K562 (cell line): ENCODE data around the gene DNAH8. TPM values are rescaled to one million over a fixed set of nuclear protein-coding genes. Genes with fewer than 3 reads are reported as not detected.

Source experiments
- ATAC-seq: fragments of 200-7000 bp; cut with Tn5 transposase; 3 replicates; pipeline ENCODE4 v1.9.1; 2020; ENCODE audit warnings: moderate library complexity
- BruUV-seq: library from RNA; stranded (reverse); fragments of 400-500 nt; replicated peaks from 2 replicates; lab custom pipeline; 2021; lab: Mats Ljungman, UMichigan
- CTCF ChIA-PET: fragments of 300-600 bp; formaldehyde crosslinking; extraction: SDS; loops from one replicate; lab custom pipeline; 2021; ENCODE audit warnings: low intra/inter-chr PET ratio; lab: Yijun Ruan, JAX
- POLR2A ChIA-PET: fragments of 300-600, 350-650 bp; sonication (Branson Sonifier 250); formaldehyde crosslinking; extraction: SDS; loops from one replicate; lab custom pipeline; 2021; ENCODE audit warnings: antibody characterized with exemption, inconsistent platforms; lab: Yijun Ruan, JAX
- DNase-seq, 4 experiments: peaks; one replicate each; pipeline versions ENCODE4 v3.0.0 to v3.0.0-alpha.2; 2011 to 2018; ENCODE audit warnings: low spot score in 3 of 4, mixed read lengths in 3 of 4; ENCODE audit errors: extremely low read depth in 1 of 4
- FAIRE-seq: peaks from 2 replicates; lab custom pipeline; 2011; peaks lifted over from hg19 to GRCh38; lab: Jason Lieb, UNC
- H2AFZ ChIP-seq: 2 replicates; pipeline ENCODE4 v1.6.0; 2011; ENCODE audit warnings: low read depth, low read length, control low read depth, inconsistent platforms
- H3K27ac ChIP-seq: fragments of 200-600 bp; 3 replicates; pipeline ENCODE4 v1.8.0; 2011; ENCODE audit warnings: low read depth, mild to moderate bottlenecking, control low read depth, inconsistent platforms, low read length, moderate library complexity, mixed read lengths; ENCODE audit errors: extremely low read depth
- H3K27me3 ChIP-seq, 2 experiments: fragments of 300-600 bp in 1 of 2; 2 replicates in 1 of 2; 3 replicates in 1 of 2; pipeline versions ENCODE4 v1.6.0 to v1.8.0; 2011; ENCODE audit warnings: inconsistent platforms in 2 of 2, low read length in 2 of 2, mild to moderate bottlenecking in 1 of 2, mixed read lengths in 1 of 2, moderate library complexity in 1 of 2; ENCODE audit not compliant: control insufficient read depth in 2 of 2, insufficient read depth in 2 of 2
- H3K36me3 ChIP-seq: fragments of 300-600 bp; 3 replicates; pipeline ENCODE4 v1.8.0; 2011; ENCODE audit warnings: mild to moderate bottlenecking, low read length, inconsistent platforms; ENCODE audit not compliant: control insufficient read depth, insufficient read depth
- H3K4me1 ChIP-seq, 2 experiments: fragments of 200-600 bp in 1 of 2; replicated peaks in 1 of 2; 2 replicates in 1 of 2; 3 replicates in 1 of 2; pipeline versions ENCODE4 v1.5.1 to v1.8.0; 2011; ENCODE audit warnings: inconsistent platforms in 2 of 2, low read length in 2 of 2, mild to moderate bottlenecking in 1 of 2, mixed read lengths in 1 of 2, moderate library complexity in 1 of 2; ENCODE audit not compliant: control insufficient read depth in 2 of 2, insufficient read depth in 2 of 2
- H3K4me2 ChIP-seq: 2 replicates; pipeline ENCODE4 v1.6.1; 2011; ENCODE audit warnings: low read length, control low read depth, inconsistent platforms, mixed read lengths; ENCODE audit not compliant: insufficient read depth
- H3K4me3 ChIP-seq: fragments of 200-600 bp; sonication (generic), shearing (Covaris generic); 2 replicates; pipeline ENCODE4 v1.5.1; 2016; ENCODE audit warnings: control low read depth, inconsistent platforms
- H3K79me2 ChIP-seq: fragments of 200-600 bp; 3 replicates; pipeline ENCODE4 v1.8.0; 2011; ENCODE audit warnings: low read length, inconsistent platforms; ENCODE audit not compliant: control insufficient read depth, insufficient read depth
- H3K9ac ChIP-seq, 2 experiments: 2 replicates each; pipeline versions ENCODE4 v1.6.0 to v1.6.1; 2011; ENCODE audit warnings: low read depth in 2 of 2, low read length in 2 of 2, control low read depth in 1 of 2, inconsistent platforms in 1 of 2, mild to moderate bottlenecking in 1 of 2, mixed read lengths in 1 of 2; ENCODE audit not compliant: insufficient read depth in 1 of 2
- H3K9me1 ChIP-seq: one replicate; pipeline ENCODE4 v1.6.0; 2011; ENCODE audit warnings: inconsistent platforms, mild to moderate bottlenecking, low read length, moderate library complexity; ENCODE audit not compliant: control insufficient read depth, insufficient read depth
- H3K9me3 ChIP-seq: replicated peaks from 2 replicates; pipeline ENCODE4 v1.5.1; 2011; ENCODE audit warnings: low read depth, low read length, inconsistent platforms; ENCODE audit not compliant: control insufficient read depth, insufficient read depth
- H4K20me1 ChIP-seq: replicated peaks from 2 replicates; pipeline ENCODE4 v1.6.1; 2011; ENCODE audit warnings: low read length, inconsistent platforms, mixed read lengths; ENCODE audit not compliant: control insufficient read depth, insufficient read depth
- ZNF3 ChIP-seq: fragments of 250-450 bp; sonication (Bioruptor Pico); IDR thresholded peaks from 2 replicates; pipeline ENCODE4 v1.5.0; 2021; ENCODE audit warnings: mild to moderate bottlenecking, moderate library complexity
- WGBS: fragments of 100-300 bp; shearing (Covaris generic); methylation state at CpG from one replicate; pipeline ENCODE4 v1.1.6; 2016; ENCODE audit warnings: low coverage, mixed read lengths; ENCODE audit not compliant: insufficient coverage; ENCODE audit errors: missing lambda C conversion rate; 5-methylcytosine and 5-hydroxymethylcytosine counted together
- in situ Hi-C: fragments of 300-500 bp; cut with MboI; formaldehyde crosslinking; loops from 4 replicates; pipeline ENCODE4 v1.15.0; 2018; ENCODE audit warnings: inconsistent platforms, mixed read lengths
- intact Hi-C: fragments of 100-400 bp; cut with micrococcal nuclease; formaldehyde crosslinking; loops from 2 replicates; pipeline ENCODE4 v1.14.2; 2022
- polyA plus RNA-seq, 8 experiments: library from polyadenylated mRNA; depleted of rRNA in 4 of 8; stranded (reverse) in 5 of 8; unstranded in 3 of 8; fragments of >200 nt; fragmentation: Nextera tagmentation in 2 of 8; fragmentation: Illumina TruSeq in 1 of 8; extraction: Ambion mirVana in 2 of 8; extraction: Trizol in 1 of 8; gene quantifications; 2 replicates each; pipeline versions ENCODE4 v1.2.1 to v1.2.3, GENCODE V29; 2011 to 2014; ENCODE audit warnings: inconsistent platforms in 1 of 8, missing spikeins in 1 of 8
- small RNA-seq: library from RNA; depleted of rRNA; stranded (forward); fragments of <200 nt; gene quantifications from one replicate; pipeline ENCODE3, GENCODE V24; 2014
- total RNA-seq, 7 experiments: library from RNA; depleted of rRNA in 6 of 7; stranded (reverse); fragments of >200 nt in 6 of 7; fragmentation: Illumina TruSeq in 2 of 7; extraction: Trizol in 2 of 7; gene quantifications; 2 replicates each; pipeline versions ENCODE4 v1.2.1 to v1.2.3, GENCODE V29; 2011 to 2021; ENCODE audit warnings: low replicate concordance in 1 of 7

DNAH8 gene
- total and polyA plus RNA-seq, 9 of the 15 experiments (the other 6 are each of a cell fraction or from before 2014, with no cell fraction given) = 1.2 to 4.2 (median 2.9) TPM

- in situ Hi-C loops = no loop called here
- H3K4me3 ChIP-seq = no peak overlapping the region
- no peaks in the 10 kb centered on the region for H3K9me3 ChIP-seq
These were observed 364.4 kb downstream of the DNAH8 start for GRCh38 chr6:39079197-39080125.

More at GRCh38 chr6:39079197-39080125, 364.4 kb downstream of the DNAH8 start:
- intact Hi-C loops = no loop called here
- Histone ChIP-seq H3K4me2 (no peak overlapping the region), H3K36me3 (no peaks in the 10 kb centered on the region), H2AFZ (no peak overlapping the region), H3K27ac (no peak overlapping the region), H3K79me2 (no peaks in the 10 kb centered on the region), H3K4me1 (no peaks in the 10 kb centered on the region), H3K9me1 (no peaks in the 10 kb centered on the region), H4K20me1 (peaks cover 17% of the 10 kb centered on the region), H3K9ac (no peak overlapping the region), H3K27me3 (peaks cover 9 to 74% of the 10 kb centered on the region in 2 experiments; a peak in 4 of 5 replicates)
- DNase-seq (no peak), FAIRE-seq (no peak), ATAC-seq (no peak)
- BruUV-seq = no TSS peak
- TF ChIP-seq ZNF3 (CRISPR knock-in tag) = no peak
- under 1% methylated on average over 8 of the region's 8 CpGs for WGBS
- ChIA-PET CTCF (no interaction called here), POLR2A (interaction anchor here (0.7 to 0.8 kb wide), 2 partner anchors 48 to 181 kb away, joined by 3 to 4 read pairs; no protein-coding TSS in a partner anchor)

Small RNA genes within 50 kb of the gene (small RNA-seq; reads per million reads assigned to genes)
- gene AL034345.1 (not detected), gene RF00393 (not detected)

Other genes with a start within 250 kb of the DNAH8 start
- 0.36 and 0.53 TPM in 2 replicates for gene BTBD9, start 75.4 kb upstream of the DNAH8 start, total RNA-seq (2014; rRNA removed)
- 1.0 and 1.1 TPM in 2 replicates for gene BTBD9, start 75.4 kb upstream of the DNAH8 start, total RNA-seq (2014; rRNA removed; fragmentation: Illumina TruSeq; extraction: Trizol)
- gene BTBD9, start 75.4 kb upstream of the DNAH8 start, total RNA-seq (2015; rRNA removed; fragmentation: Illumina TruSeq; extraction: Trizol) = 0.72 and 1.1 TPM in 2 replicates
- gene BTBD9, start 75.4 kb upstream of the DNAH8 start, total RNA-seq (2021) = 0.83 and 1.5 TPM in 2 replicates
- 1.0 and 1.6 TPM in 2 replicates for gene BTBD9, start 75.4 kb upstream of the DNAH8 start, polyA plus RNA-seq (2011; rRNA removed)
- 0.48 and 0.56 TPM in 2 replicates for gene BTBD9, start 75.4 kb upstream of the DNAH8 start, polyA plus RNA-seq (2014; fragmentation: Illumina TruSeq; extraction: Trizol)
- under 1 TPM; 0.08 to 0.10 TPM for gene BTBD9, start 75.4 kb upstream of the DNAH8 start, polyA plus RNA-seq (2014; fragmentation: Nextera tagmentation; extraction: Ambion mirVana)
- 0.58 and 1.4 TPM in 2 replicates for gene BTBD9, start 75.4 kb upstream of the DNAH8 start, polyA plus RNA-seq (2014; rRNA removed)
- 185 and 193 TPM in 2 replicates for gene GLO1, start 12.2 kb upstream of the DNAH8 start, total RNA-seq (2014; rRNA removed)
- gene GLO1, start 12.2 kb upstream of the DNAH8 start, total RNA-seq (2014; rRNA removed; fragmentation: Illumina TruSeq; extraction: Trizol) = 268 and 311 TPM in 2 replicates
- gene GLO1, start 12.2 kb upstream of the DNAH8 start, total RNA-seq (2015; rRNA removed; fragmentation: Illumina TruSeq; extraction: Trizol) = 234 and 252 TPM in 2 replicates
- gene GLO1, start 12.2 kb upstream of the DNAH8 start, total RNA-seq (2021) = 171 and 173 TPM in 2 replicates
- gene GLO1, start 12.2 kb upstream of the DNAH8 start, polyA plus RNA-seq (2011; rRNA removed) = 253 and 331 TPM in 2 replicates
- 239 and 261 TPM in 2 replicates for gene GLO1, start 12.2 kb upstream of the DNAH8 start, polyA plus RNA-seq (2014; fragmentation: Illumina TruSeq; extraction: Trizol)
- 100 to 1,000 TPM; 155 to 203 TPM for gene GLO1, start 12.2 kb upstream of the DNAH8 start, polyA plus RNA-seq (2014; fragmentation: Nextera tagmentation; extraction: Ambion mirVana)
- 201 and 204 TPM in 2 replicates for gene GLO1, start 12.2 kb upstream of the DNAH8 start, polyA plus RNA-seq (2014; rRNA removed)